GM12874 (cell line): Measurements from ENCODE around the gene WNT1.

Experiments used
- CTCF ChIP-seq: IDR thresholded peaks from 2 replicates; pipeline ENCODE4 v1.5.1; 2011; ENCODE audit warnings: low read depth, mild to moderate bottlenecking, control low read depth, low read length, moderate library complexity; ENCODE audit not compliant: insufficient read depth

WNT1 gene

GRCh38 chr12:48978741-48979601 is 849 bp downstream of the WNT1 start:
- no peak for TF ChIP-seq CTCF

DNA sequence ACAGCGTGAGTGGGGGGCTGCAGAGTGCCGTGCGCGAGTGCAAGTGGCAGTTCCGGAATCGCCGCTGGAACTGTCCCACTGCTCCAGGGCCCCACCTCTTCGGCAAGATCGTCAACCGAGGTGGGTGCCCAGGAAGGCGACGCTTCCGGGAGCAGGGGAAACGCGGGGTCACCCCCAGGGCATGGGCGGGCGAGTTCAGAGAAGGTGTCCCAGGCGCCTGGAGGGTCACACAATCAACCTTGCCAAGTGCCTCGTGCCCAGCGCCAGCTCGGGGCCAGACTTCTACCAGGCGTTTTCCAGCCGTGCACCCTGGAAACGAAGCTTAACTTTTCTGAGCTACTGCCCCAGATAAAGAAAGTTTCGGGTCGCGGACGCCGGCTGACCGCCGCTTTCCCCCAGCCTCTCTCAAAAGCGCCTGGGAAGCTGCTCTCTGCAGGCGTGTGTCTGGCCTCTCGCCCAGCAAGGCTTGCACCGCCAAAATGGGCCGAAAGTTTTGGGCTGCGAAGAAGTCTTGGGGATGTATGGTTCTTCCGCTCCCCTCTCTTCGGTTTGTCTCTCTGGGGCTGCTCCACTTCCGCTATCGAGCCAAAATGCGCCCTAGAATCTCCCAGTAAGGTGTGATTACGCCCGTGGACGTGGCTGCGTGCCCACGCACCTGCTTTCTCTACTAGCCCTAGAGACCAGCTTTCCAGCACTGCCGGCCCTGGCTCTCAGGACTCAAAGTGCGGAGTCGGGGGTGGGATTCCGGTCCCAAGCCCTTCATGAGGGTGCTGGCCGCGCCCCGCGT is 1.7 kb downstream of the WNT1 start:
- TF ChIP-seq CTCF = no peak

- TF ChIP-seq CTCF = no peak
These were observed 2.3 kb downstream of the WNT1 start for GRCh38 chr12:48980389-48980952.

GRCh38 chr12:48980953-48981756 is 3.0 kb downstream of the WNT1 start:
- TF ChIP-seq CTCF = 0 out of 2 replicates have a peak, but pooled peaks have one; percentile 17

GRCh38 chr12:48981757-48982157 is 3.6 kb downstream of the WNT1 start:
- no peak for TF ChIP-seq CTCF

GRCh38 chr12:48982397-48983080 is 4.4 kb downstream of the WNT1 start:
- TF ChIP-seq CTCF = no peak
